ENCODE results near the gene RASGEF1B. TPM values are rescaled to one million over a fixed set of nuclear protein-coding genes. Genes with fewer than 3 reads are reported as not detected.

The RASGEF1B gene
- total RNA-seq, 4 donors from 2014 or later: 15.4 to 45.4 (median 28.0) TPM

- Histone ChIP-seq H3K9me3 (no peaks in the 10 kb centered on the region), H3K36me3 (no peaks in the 10 kb centered on the region), H3K4me1 (peaks cover 0 to 5% (median 2%) of the 10 kb centered on the region in 4 donors), H3K27me3 (no peaks in the 10 kb centered on the region), H3K4me3 (no peak overlapping the region), H3K27ac (peak overlapping the region; percentile 0 to 68 (median 38))
- TF ChIP-seq CTCF (IDR thresholded peaks at IDR 0.05) (no peak), POLR2A (IDR thresholded peaks at IDR 0.05) (no peak)
- DNase-seq: no peak
These were observed 32.7 kb upstream of the RASGEF1B start for GRCh38 chr4:81504112-81505003.

GRCh38 chr4:81503586-81503985 is 31.9 kb upstream of the RASGEF1B start:
- TF ChIP-seq POLR2A (IDR thresholded peaks at IDR 0.05) (no peak), CTCF (IDR thresholded peaks at IDR 0.05) (no peak)
- no peaks in the 10 kb centered on the region for H3K36me3 ChIP-seq
- peak overlapping the region in 1 of 4 donors; percentile 59 for H3K27ac ChIP-seq
- H3K9me3 ChIP-seq: no peaks in the 10 kb centered on the region
- peaks cover 0 to 5% (median 2%) of the 10 kb centered on the region in 4 donors for H3K4me1 ChIP-seq
- DNase-seq: no peak
- H3K4me3 ChIP-seq: no peak overlapping the region
- H3K27me3 ChIP-seq: no peaks in the 10 kb centered on the region

- Histone ChIP-seq H3K9me3 (no peaks in the 10 kb centered on the region), H3K4me1 (peaks cover 0 to 5% (median 2%) of the 10 kb centered on the region in 4 donors), H3K36me3 (no peaks in the 10 kb centered on the region), H3K4me3 (no peak overlapping the region), H3K27me3 (no peaks in the 10 kb centered on the region), H3K27ac (no peak overlapping the region)
- DNase-seq: no peak
- TF ChIP-seq CTCF (IDR thresholded peaks at IDR 0.05) (no peak), POLR2A (IDR thresholded peaks at IDR 0.05) (no peak)
These were observed 30.9 kb upstream of the RASGEF1B start for GRCh38 chr4:81502564-81502963.

GRCh38 chr4:81499840-81500239 is 28.1 kb upstream of the RASGEF1B start:
- peaks cover 0 to 4% (median under 1%) of the 10 kb centered on the region in 4 donors for H3K4me1 ChIP-seq
- no peak overlapping the region for H3K4me3 ChIP-seq
- H3K9me3 ChIP-seq: no peaks in the 10 kb centered on the region
- H3K36me3 ChIP-seq: no peaks in the 10 kb centered on the region
- DNase-seq: no peak
- no peaks in the 10 kb centered on the region for H3K27me3 ChIP-seq
- no peak for TF ChIP-seq POLR2A (IDR thresholded peaks at IDR 0.05)
- no peak for TF ChIP-seq CTCF (IDR thresholded peaks at IDR 0.05)
- no peak overlapping the region for H3K27ac ChIP-seq

GRCh38 chr4:81498551-81499099 is 26.9 kb upstream of the RASGEF1B start:
- DNase-seq: no peak
- H3K9me3 ChIP-seq: no peaks in the 10 kb centered on the region
- H3K36me3 ChIP-seq: no peaks in the 10 kb centered on the region
- no peak overlapping the region for H3K27ac ChIP-seq
- no peak for TF ChIP-seq CTCF (IDR thresholded peaks at IDR 0.05)
- H3K4me1 ChIP-seq: peaks cover 0 to 12% (median 1%) of the 10 kb centered on the region in 4 donors
- H3K4me3 ChIP-seq: no peak overlapping the region
- no peaks in the 10 kb centered on the region for H3K27me3 ChIP-seq
